Upper lobe of right lung (tissue), 1 donor: ENCODE measurements around the gene TLE1. TPM values are rescaled to one million over a fixed set of nuclear protein-coding genes. Genes with fewer than 3 reads are reported as not detected.

ENCODE experiments used
- ATAC-seq: fragments of 200-7000 bp; cut with Tn5 transposase; one replicate; pipeline ENCODE4 v1.9.1; 2020; ENCODE audit warnings: mild to moderate bottlenecking, moderate library complexity
- DNase-seq: peaks from one replicate; pipeline ENCODE4 v3.0.0-alpha.2; 2020
- H3K27ac ChIP-seq: fragments of 200-600 bp; one replicate; pipeline ENCODE4 v1.8.0; 2022
- H3K27me3 ChIP-seq: fragments of 200-600 bp; one replicate; pipeline ENCODE4 v1.8.0; 2022; ENCODE audit warnings: mild to moderate bottlenecking
- H3K36me3 ChIP-seq: fragments of 200-600 bp; one replicate; pipeline ENCODE4 v1.8.0; 2022
- H3K4me1 ChIP-seq: fragments of 200-600 bp; one replicate; pipeline ENCODE4 v1.8.0; 2022
- H3K4me3 ChIP-seq: fragments of 200-600 bp; one replicate; pipeline ENCODE4 v1.8.0; 2022; ENCODE audit warnings: mild to moderate bottlenecking
- H3K9me3 ChIP-seq: fragments of 200-600 bp; one replicate; pipeline ENCODE4 v1.8.0; 2022
- intact Hi-C: fragments of 100-400 bp; cut with DNase I; formaldehyde crosslinking; loops from one replicate; pipeline ENCODE4 v1.11.0; 2022
- total RNA-seq: library from RNA; stranded (reverse); fragmentation: NEBNext Ultra II Directional; extraction: Animal tissue kit (Norgen Biotek cat#: 25700); gene quantifications from one replicate; pipeline ENCODE4 v1.2.1, GENCODE V29; 2021
- TF ChIP-seq, protein P1 (sequence below): fragments of 200-600 bp; IDR thresholded peaks from one replicate; pipeline ENCODE4 v1.8.0; 2022; ENCODE audit warnings: antibody characterized with exemption
- donor health status: DM: no; HTN: yes; CAD: no; lungs with severe emphysema.

Gene TLE1
- total RNA-seq, 1 donor from 2014 or later: 19.2 TPM

DNA sequence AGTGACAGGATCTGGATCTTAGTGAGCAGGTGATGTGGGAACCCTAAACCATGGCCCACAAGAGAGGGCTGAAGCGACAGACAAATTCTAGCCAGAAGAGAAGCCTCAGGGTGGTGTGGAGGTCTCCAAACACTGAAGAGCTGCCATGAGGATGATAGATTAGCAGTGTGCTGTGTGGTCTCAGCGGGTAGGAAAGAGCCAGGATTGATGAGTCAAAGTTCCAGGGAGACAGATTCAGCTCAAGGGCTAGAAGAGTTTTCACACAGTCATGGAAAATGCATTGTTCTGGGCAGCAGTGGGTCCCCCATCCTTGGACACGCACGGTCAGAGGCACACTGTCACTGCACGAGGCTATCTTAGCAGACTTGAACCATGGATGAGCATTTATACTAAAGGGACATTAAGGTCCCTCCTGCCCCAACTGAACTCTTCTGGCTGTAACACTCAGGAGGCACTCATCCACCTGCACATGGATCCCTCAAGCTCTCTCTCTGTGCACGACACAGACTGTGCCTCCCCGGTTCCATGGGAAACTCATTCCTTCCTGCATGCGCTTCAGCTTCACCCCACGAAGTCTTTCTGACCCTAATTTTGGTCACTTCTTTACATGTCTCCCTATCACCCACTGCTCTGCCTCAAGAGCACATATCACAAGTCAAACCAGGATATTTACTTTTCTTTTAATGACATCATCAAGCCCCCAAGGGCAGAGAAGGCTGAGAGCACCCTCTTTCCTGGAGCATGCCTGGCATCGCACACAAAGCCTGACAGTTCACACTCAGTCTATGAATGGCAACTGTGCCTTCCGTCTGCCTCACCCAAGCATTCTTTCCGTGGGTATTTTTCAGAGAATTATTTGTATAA is 84.8 kb downstream of the TLE1 start:
- TF ChIP-seq, protein P1, sequence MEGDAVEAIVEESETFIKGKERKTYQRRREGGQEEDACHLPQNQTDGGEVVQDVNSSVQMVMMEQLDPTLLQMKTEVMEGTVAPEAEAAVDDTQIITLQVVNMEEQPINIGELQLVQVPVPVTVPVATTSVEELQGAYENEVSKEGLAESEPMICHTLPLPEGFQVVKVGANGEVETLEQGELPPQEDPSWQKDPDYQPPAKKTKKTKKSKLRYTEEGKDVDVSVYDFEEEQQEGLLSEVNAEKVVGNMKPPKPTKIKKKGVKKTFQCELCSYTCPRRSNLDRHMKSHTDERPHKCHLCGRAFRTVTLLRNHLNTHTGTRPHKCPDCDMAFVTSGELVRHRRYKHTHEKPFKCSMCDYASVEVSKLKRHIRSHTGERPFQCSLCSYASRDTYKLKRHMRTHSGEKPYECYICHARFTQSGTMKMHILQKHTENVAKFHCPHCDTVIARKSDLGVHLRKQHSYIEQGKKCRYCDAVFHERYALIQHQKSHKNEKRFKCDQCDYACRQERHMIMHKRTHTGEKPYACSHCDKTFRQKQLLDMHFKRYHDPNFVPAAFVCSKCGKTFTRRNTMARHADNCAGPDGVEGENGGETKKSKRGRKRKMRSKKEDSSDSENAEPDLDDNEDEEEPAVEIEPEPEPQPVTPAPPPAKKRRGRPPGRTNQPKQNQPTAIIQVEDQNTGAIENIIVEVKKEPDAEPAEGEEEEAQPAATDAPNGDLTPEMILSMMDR: no peak
- H3K4me3 ChIP-seq: no peak overlapping the region
- H3K4me1 ChIP-seq: no peaks in the 10 kb centered on the region
- DNase-seq (no peak), ATAC-seq (peak; percentile 5)
- no peak overlapping the region for H3K27ac ChIP-seq
- no peaks in the 10 kb centered on the region for H3K9me3 ChIP-seq
- intact Hi-C loops: no loop called here
- H3K27me3 ChIP-seq: no peaks in the 10 kb centered on the region
- peaks cover 11% of the 10 kb centered on the region for H3K36me3 ChIP-seq

DNA sequence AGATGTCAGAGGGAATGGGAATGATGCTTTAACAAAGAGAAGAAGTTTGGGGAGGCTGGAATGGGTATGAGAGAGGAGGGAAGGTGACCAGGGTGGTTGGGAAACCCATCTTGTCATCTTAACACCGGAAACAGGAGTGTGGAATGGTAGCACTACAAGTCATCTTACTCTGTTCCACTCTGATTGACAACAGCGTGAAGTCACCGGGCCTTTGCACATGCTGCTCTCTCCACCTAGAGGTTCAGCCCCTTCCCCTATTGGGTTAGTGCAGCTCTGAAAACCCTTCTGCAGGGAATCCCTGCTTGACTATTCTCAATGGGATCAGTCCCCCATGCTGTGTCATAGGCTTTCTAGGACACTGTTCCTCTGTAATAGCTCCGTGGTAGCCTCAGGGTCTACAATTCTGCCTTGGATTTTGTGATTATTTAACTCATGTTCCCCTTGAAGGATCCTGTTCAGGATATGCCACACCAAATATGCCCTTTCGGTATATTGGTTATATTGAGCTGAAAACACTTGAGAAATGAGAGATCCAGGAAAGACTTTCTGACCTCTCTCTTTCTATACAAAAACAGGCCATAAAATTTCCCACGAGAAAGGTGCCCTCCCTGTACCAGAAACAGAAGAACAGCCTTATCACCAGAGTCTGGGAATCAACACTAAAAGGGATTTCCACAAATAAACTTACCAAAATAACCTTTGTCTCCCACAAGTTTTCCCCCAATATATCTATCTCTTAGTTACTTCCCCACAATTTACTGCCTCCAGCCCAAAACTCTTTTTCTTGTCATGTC is 86.3 kb downstream of the TLE1 start:
- Histone ChIP-seq H3K27ac (no peak overlapping the region), H3K9me3 (no peaks in the 10 kb centered on the region), H3K4me3 (no peak overlapping the region), H3K27me3 (no peaks in the 10 kb centered on the region), H3K36me3 (peaks cover 5% of the 10 kb centered on the region), H3K4me1 (no peaks in the 10 kb centered on the region)
- TF ChIP-seq, protein P1: no peak
- ATAC-seq: no peak
- intact Hi-C loops: no loop called here
- DNase-seq: no peak

DNA sequence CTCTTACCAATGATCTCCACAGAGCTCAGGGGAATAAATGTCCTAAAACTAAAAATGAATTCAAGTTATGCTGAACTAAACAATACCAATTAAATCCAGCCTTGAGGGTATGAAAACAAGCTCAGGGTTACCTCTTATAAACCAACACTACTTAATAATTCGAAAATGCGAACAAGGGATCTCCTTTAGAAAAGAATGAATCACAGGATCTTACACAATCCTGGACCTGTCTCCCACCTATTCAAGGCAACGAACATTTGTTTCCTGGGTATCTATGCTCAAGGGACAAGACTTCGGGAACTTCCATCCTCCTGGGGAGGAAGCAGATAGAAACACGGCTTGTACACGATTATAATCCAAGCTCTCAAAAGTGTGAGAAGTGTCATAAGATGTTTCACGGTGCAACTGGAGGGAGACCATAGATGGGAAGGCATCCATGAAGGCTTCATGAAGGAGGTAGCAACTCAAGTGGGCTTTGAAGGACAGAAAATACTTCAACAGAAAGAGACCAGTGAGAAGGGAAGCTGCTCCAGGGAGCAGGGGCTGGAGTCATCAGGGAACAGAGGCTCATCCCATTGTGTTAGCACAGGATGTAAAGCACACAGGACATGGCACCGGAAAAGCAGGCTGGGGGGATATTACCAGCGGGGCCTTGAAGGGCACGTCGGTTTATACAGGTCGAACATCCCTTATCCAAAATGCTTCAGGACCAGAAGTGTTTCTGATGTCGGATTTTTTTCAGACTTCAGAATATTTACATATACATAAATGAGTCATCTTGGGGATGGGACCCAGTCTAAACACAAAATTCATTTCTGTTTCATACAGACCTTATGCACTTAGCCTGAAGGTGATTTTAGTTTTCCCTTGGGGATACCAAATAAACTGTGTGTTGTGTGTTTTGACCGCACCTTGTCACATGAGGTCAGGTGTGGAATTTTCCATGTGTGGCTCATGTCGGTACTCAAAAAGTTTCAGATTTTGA is 87.4 kb downstream of the TLE1 start:
- no peaks in the 10 kb centered on the region for H3K27me3 ChIP-seq
- ATAC-seq: no peak
- H3K4me3 ChIP-seq: no peak overlapping the region
- no peaks in the 10 kb centered on the region for H3K9me3 ChIP-seq
- no peaks in the 10 kb centered on the region for H3K36me3 ChIP-seq
- TF ChIP-seq, protein P1: no peak
- H3K27ac ChIP-seq: no peak overlapping the region
- intact Hi-C loops: no loop called here
- H3K4me1 ChIP-seq: no peaks in the 10 kb centered on the region
- no peak for DNase-seq

DNA sequence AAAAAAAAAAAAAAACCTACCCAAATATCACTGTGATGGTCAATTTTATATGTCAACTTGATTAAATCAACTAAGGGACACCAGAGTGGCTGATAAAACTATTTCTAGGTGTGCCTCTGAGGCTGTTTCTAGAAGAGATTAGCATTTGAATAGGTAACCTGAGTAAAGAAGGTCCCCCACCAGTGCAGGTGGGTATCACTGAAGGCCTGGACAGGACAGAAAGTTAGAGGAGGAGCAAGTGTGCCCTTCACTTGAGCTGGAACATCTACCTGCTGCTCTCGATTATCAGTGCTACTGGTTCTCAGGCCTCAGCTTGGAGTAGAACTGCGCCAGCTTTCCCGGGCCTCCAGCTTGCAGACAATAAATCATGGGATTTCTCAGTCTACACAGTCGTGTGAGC is 88.7 kb downstream of the TLE1 start:
- Histone ChIP-seq H3K27ac (no peak overlapping the region), H3K9me3 (no peaks in the 10 kb centered on the region), H3K4me1 (no peaks in the 10 kb centered on the region), H3K36me3 (no peaks in the 10 kb centered on the region), H3K27me3 (no peaks in the 10 kb centered on the region), H3K4me3 (no peak overlapping the region)
- DNase-seq (no peak), ATAC-seq (no peak)
- TF ChIP-seq, protein P1: no peak
- intact Hi-C loops: no loop called here

DNA sequence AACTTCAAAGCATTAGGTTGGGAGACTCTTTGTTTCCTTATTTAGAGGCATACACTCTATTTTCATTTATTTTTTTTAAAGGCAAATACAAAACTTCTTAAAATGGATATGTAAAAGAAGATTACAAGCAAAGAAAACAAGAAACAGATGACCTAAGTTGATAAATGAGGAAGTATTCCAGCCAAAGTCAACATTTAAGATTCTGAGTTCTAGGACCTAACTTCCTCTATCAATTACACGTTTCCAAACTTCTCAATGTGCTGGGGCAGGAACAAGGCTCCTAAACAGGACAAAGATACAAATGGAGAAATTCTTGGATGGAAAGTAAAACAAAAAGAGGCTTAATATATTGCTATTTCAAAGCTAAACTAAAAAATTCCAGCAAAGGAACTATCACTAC is 89.5 kb downstream of the TLE1 start:
- DNase-seq (no peak), ATAC-seq (no peak)
- Histone ChIP-seq H3K4me3 (no peak overlapping the region), H3K27me3 (no peaks in the 10 kb centered on the region), H3K4me1 (no peaks in the 10 kb centered on the region), H3K36me3 (no peaks in the 10 kb centered on the region), H3K27ac (no peak overlapping the region), H3K9me3 (no peaks in the 10 kb centered on the region)
- TF ChIP-seq, protein P1: no peak
- intact Hi-C loops: no loop called here
